Measurements from ENCODE around the gene ZNF407.

DNA sequence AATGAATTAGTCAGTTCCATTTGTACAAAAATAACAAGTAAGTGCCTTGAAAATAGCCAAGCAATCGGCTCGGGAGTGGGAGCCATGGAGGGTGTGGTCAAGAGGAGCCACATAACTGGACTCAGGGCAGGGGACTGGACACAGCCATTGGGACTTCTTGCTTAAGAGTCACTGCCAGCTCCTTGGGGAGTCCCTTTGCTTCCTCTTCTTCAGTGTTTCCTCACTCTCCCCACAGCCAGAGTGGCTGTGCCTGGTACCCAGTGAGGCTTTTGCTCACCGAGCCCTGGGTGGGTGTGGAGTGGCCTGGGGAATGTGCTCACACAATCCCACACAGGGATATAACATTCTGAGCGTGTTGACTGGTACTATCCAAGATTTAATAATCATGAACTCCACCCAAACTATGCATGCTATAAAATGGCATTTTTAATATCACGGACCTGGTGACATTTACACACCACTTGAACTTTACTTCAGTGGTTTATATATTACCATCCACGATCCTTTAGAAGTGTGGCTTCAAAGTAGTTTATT, 516.6 kb downstream of the ZNF407 start:
- TF ChIP-seq, protein P1, sequence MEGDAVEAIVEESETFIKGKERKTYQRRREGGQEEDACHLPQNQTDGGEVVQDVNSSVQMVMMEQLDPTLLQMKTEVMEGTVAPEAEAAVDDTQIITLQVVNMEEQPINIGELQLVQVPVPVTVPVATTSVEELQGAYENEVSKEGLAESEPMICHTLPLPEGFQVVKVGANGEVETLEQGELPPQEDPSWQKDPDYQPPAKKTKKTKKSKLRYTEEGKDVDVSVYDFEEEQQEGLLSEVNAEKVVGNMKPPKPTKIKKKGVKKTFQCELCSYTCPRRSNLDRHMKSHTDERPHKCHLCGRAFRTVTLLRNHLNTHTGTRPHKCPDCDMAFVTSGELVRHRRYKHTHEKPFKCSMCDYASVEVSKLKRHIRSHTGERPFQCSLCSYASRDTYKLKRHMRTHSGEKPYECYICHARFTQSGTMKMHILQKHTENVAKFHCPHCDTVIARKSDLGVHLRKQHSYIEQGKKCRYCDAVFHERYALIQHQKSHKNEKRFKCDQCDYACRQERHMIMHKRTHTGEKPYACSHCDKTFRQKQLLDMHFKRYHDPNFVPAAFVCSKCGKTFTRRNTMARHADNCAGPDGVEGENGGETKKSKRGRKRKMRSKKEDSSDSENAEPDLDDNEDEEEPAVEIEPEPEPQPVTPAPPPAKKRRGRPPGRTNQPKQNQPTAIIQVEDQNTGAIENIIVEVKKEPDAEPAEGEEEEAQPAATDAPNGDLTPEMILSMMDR (IDR thresholded peaks at IDR 0.05): no peak
- TF ChIP-seq POLR2AphosphoS5 (IDR thresholded peaks at IDR 0.05): no peak
